HG03432 (cell line): ENCODE measurements around the gene JOSD2.
"Not testable (repeated sequence)": the region's sequence is repeated elsewhere in the genome, so short reads cannot be mapped to it uniquely, and the experiment has no call there.

Experiments
- ATAC-seq: cut with Tn5 transposase; IDR thresholded peaks from one replicate; pipeline ENCODE4 v1.9.1; 2021; ENCODE audit warnings: mild to moderate bottlenecking, moderate library complexity; ENCODE audit not compliant: unreplicated experiment

The JOSD2 gene

GRCh38 chr19:50547385-50548190 is 36.6 kb upstream of the JOSD2 start:
- ATAC-seq = no peak

- ATAC-seq = no peak
Observed at GRCh38 chr19:50546527-50547221, 35.7 kb upstream of the JOSD2 start.

GRCh38 chr19:50542943-50543342 is 32.0 kb upstream of the JOSD2 start:
- no peak for ATAC-seq

GRCh38 chr19:50537769-50538230 is 26.8 kb upstream of the JOSD2 start:
- no peak for ATAC-seq

DNA sequence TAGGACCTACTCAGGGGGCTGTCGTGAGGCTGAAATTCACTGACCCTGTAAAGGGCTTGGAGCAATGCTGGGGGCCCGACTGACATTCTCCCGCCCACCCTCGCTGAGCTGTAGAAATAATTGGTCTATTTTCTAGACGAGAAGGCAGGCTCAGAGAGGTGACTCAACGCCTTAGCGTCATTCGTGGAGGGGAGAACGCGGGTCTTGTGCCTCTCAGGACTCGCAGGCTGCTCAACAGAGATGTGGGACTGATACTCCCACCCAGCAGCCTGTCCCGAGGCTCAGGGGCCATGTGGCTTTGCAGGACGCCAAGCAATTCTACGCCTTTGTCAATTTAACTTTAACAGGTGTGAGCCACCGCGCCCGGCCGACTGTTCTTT is 26.3 kb upstream of the JOSD2 start:
- ATAC-seq = no peak

DNA sequence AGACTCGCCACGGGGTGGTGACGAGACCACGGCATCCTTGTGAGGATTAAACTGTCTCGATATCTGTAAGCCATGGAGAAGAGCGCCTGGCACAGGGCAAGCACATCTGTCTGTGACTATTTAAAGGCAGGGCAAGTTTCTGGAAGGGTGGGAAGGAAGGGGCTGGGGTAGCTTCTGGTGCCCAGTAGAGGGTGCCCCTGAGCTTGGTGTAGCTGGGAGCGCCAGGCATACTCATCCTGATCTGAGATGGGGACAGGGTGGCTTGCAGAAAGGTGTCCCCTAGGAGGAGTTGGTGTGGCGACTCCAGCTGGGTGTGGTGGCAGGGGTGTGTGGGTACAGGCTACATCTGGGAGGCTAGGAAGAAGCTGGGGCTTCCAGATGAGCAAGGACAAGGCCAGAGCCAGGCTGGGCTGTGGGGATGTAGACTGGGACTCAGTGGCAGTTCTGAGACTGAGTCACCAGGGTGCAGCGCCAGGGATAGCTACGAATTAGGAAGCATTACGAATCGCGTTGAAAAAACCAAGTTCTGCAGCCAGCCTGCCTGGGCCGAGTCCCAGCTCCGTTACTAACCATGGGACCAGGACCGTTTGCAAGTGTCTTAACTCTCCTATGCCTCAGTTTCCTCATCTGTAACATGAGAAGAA is 25.8 kb upstream of the JOSD2 start:
- no peak for ATAC-seq

DNA sequence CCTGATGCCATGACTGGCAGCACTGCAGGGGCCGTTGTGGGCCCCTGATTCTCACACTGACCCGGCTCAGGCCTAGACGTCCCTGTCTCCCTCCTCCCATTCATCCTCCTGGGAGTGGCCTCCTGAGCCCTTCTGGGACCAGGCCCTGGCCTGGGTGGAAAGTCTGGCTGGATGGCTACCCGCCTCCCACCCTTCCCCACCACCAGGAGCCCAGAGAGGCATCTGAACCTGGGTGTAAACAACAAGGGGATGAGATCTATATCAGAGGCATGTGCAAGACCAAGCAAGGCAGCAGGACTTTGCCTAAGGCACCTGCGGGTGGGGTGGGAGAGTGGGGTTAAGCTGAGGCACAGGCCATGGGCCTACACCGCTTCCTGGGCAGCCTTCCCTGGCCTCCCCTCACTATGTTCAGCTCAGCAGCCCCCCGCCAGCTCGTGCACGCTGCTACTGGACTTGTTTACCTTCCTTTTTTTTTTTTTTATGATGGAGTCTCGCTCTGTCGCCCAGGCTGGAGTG is 24.7 kb upstream of the JOSD2 start:
- no peak for ATAC-seq

DNA sequence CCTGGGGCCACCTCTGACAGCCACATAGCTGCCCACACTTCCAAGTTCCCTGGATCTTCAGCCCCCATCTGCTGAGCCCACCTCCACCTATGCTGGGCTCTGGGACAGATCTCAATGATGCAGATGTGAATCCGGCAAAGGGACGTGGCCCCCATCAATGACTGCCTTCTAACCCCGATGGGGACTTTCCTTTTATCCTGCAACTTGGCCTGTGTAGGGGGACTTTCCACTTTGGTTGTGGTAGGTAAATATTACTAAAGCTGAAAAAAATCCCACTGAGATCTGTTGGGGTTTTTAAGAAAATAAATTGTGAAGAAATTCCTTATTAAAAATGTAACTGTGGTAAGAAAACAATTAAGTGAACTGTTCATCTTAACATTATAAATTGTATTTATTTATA is 23.5 kb upstream of the JOSD2 start:
- no peak for ATAC-seq

DNA sequence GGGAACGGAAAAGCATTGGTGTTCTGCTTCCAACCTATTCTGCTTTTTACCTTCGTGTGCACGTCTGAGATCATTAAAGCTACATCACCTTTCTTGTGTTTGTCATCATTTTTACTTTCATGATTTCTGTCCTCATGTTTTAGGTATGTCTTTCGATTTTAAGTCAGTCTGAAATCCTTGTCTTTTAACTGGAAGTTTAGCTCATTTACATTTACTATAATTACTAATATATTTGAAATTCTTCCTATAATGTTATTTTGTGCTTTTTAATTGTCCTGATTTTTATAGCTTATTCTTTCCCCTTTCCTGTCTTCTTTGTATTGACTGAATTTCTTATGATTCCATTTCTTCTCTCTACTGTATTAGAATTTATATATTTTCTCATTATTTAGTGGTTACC is 22.0 kb upstream of the JOSD2 start:
- no peak for ATAC-seq

DNA sequence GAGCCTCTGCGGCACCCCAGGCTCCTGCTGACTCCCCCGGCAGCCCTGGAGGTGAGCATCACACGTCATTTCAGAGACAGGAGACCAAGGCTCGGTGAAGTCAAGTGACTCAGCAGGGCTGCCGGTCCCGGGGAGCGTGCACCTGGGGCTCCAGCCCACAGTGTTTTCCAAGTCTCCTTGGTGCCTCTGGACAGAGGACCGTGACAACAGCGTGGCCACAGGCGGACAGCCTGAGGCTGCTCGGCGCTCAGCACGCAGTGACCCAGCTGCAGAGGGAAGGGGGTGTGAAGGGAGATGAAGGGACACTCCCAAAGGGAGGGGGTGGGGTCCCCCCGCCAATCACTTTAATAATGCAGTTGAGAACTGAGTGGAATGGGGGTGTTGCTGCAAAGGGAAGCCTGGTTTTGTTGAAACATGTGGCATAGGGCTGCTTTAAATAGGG is 20.2 kb upstream of the JOSD2 start:
- no peak for ATAC-seq

DNA sequence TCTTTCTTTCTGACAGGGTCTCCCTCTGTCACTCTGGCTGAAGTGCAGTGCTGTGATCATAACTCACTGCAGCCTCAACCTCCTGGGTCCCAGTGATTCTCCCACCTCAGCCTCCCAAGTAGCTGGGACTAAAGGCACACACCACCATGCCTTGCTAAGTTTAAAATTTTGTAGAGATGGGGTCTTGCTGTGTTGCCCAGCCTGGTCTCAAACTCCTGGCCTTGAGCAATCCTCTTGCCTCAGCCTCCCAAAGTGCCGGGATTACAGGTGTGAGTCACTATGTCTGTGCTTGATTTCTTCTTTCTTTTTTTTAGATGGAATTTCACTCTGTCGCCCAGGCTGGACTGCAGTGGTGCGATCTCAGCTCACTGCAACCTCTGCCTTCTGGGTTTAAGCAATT is 17.1 kb upstream of the JOSD2 start:
- not testable (repeated sequence) for ATAC-seq

DNA sequence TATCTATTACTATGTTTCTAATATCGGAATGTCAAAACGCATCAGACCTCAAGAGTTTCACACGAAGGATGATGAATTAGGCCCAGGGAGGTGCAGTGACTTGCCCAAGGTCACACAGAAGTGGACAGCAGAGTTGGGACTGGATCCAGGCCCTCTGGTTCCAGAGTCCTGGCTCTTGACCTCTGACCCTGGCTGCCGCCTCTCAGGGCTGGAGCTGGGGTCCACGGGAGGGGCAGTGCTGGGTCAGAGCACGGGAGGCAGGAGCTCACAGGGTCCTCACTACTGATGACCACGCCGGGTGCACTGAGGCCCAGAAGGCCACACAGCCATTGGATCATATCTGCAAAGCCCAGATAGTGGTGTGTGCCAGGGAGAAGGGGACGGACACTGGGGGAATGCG is 11.9 kb upstream of the JOSD2 start:
- ATAC-seq = no peak

GRCh38 chr19:50520822-50521465 is 10.0 kb upstream of the JOSD2 start:
- no peak for ATAC-seq

DNA sequence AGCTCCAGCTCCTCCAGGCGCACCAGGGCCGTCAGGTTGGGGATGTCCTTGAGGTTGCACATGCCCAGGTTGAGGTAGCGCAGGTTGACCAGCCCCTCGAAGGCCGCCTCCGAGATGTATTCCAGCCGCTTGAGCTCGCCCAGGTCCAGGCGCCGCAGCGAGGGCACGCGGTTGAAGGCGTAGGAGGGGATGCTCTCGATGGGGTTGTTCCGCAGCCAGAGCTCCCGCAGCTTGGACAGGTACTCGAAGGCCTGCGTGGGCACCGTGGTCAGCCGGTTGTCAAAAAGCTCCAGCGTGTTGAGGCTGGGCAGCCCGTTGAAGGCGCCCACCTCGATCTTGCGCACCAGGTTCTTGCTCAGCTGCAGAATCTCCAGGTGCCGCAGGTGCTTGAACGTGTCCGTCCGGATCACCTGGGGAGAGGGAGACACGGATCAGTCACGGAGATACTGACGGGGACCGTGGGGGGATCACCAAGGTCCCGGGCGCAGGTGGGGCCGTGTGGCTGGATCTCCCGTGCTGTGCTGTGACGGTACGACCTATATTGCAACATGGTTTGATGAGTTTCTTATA is 8.1 kb upstream of the JOSD2 start:
- no peak for ATAC-seq

- ATAC-seq = no peak
Observed at GRCh38 chr19:50518091-50519005, 7.4 kb upstream of the JOSD2 start.

- ATAC-seq = no peak
Observed at GRCh38 chr19:50517704-50518075, 6.7 kb upstream of the JOSD2 start.

DNA sequence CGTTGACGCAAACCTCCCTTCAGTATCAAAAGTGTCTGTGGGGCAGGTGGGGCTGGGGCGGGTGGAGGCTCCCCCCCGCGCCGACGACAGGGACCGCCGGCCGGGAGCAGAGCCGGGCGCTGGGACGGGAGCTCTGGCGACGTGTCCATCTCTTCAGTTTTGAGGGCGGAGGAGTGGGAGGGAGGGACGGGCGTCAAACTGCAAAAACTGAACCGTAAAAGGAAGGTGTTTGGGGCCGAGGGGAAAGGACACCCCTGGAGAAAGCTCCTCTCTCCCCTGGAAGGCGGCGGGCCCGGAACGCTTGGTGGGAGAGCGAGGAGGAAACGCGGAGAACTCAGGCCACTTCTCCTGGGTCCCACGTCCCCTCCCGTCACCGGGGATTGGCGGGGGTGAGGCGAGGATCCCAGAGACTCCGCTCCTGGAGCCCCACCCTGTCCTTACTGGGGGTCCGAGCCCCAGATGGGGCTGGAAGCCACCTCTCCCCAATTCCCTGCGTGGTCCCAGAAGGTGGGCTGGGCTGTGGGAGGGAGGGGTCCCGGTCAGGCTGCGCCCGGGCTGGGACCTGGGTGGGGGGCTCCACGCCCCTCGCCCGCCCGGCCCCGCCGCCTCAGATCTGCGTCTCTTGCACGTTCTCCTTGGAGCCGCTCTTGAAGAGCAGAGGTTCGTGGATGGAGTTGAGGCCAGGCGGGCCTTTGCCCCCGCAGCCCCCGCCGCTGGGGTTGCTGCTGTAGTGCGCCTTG is 6.1 kb upstream of the JOSD2 start:
- no peak for ATAC-seq

DNA sequence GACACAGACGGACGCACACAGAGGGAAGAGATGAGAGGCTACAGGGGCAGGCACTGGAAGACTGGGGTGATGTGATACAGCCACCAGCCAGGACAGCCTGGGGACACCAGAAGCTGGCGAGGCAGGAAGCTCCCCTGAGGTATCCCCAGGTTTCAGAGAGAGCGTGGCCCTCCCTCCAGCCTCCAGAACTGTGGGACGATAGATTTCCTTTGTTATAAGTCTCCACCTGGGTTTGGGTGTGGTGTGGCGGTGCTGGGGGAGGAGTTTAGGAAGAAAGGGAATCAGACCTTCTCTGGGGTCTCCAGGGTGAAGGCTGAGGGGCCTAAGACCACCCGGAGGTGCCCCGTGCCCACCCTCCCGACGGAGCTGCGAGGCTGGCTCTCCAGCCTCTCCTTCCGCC is 5.5 kb upstream of the JOSD2 start:
- ATAC-seq = no peak

- no peak for ATAC-seq
Observed at GRCh38 chr19:50515168-50515561, 4.2 kb upstream of the JOSD2 start.
